HCT116 (cell line): ENCODE measurements around the gene PRDM2. TPM values are rescaled to one million over a fixed set of nuclear protein-coding genes. Genes with fewer than 3 reads are reported as not detected.

ENCODE experiments used
- ATAC-seq: fragments of 200-7000 bp; cut with Tn5 transposase; 2 replicates; pipeline ENCODE4 v1.9.1; 2020; ENCODE audit warnings: mild to moderate bottlenecking, moderate library complexity
- BruUV-seq: library from RNA; stranded (reverse); fragments of 400-500 nt; replicated peaks from 2 replicates; lab custom pipeline; 2021; lab: Mats Ljungman, UMichigan
- CTCF ChIA-PET: fragments of 300-600 bp; sonication (Branson Sonifier 250); formaldehyde crosslinking; loops from one replicate; lab custom pipeline; 2021; ENCODE audit warnings: antibody characterized with exemption; lab: Charles Lee
- POLR2A ChIA-PET: fragments of 300-600, 350-600 bp; sonication (Branson Sonifier 250); formaldehyde crosslinking; loops from one replicate; lab custom pipeline; 2021; ENCODE audit warnings: antibody characterized with exemption; lab: Charles Lee
- RAD21 ChIA-PET, 2 experiments: fragments of 300-600 bp; sonication (Branson Sonifier 250); formaldehyde crosslinking; loops; one replicate each; lab custom pipeline; 2023; ENCODE audit warnings: low total read pairs in 2 of 2; ENCODE audit not compliant: uncharacterized antibody in 2 of 2, unreplicated experiment in 2 of 2, low non-redundant PET in 1 of 2; lab: Charles Lee
- DNase-seq: peaks from one replicate; pipeline ENCODE4 v3.0.0-alpha.2; 2010; ENCODE audit warnings: low read depth, low spot score
- H2AFZ ChIP-seq: fragments of 200-600 bp; shearing (Covaris generic), sonication (generic); 2 replicates; pipeline ENCODE4 v1.6.1; 2017; ENCODE audit warnings: low read depth, mixed run types, mixed read lengths, antibody characterized with exemption, low read length; ENCODE audit not compliant: poor library complexity, severe bottlenecking
- H3K27ac ChIP-seq: 2 replicates; pipeline ENCODE4 v1.5.1; 2012; ENCODE audit warnings: low read depth, low read length
- H3K27me3 ChIP-seq: fragments of 200-600 bp; sonication (generic); 2 replicates; pipeline ENCODE4 v1.6.1; 2016; ENCODE audit warnings: mixed run types, low read length, mixed read lengths; ENCODE audit not compliant: insufficient read depth
- H3K36me3 ChIP-seq, 2 experiments: fragments of 200-500 bp in 1 of 2; fragments of 200-600 bp in 1 of 2; sonication (Bioruptor generic) in 1 of 2; sonication (generic) in 1 of 2; 2 replicates each; pipeline versions ENCODE4 v1.5.1 to v1.6.1; 2014 to 2016; ENCODE audit warnings: low read length in 2 of 2, inconsistent platforms in 1 of 2, mixed read lengths in 1 of 2, mixed run types in 1 of 2; ENCODE audit not compliant: insufficient read depth in 2 of 2, control insufficient read depth in 1 of 2
- H3K4me1 ChIP-seq, 2 experiments: fragments of 200-600 bp in 1 of 2; sonication (generic) in 1 of 2; 2 replicates each; pipeline versions ENCODE4 v1.5.1 to v1.6.1; 2012 to 2017; ENCODE audit warnings: low read length in 2 of 2, inconsistent platforms in 1 of 2, mild to moderate bottlenecking in 1 of 2, mixed read lengths in 1 of 2, mixed run types in 1 of 2, moderate library complexity in 1 of 2; ENCODE audit not compliant: insufficient read depth in 2 of 2, control insufficient read depth in 1 of 2
- H3K4me2 ChIP-seq: fragments of 200-600 bp; sonication (generic); 2 replicates; pipeline ENCODE4 v1.6.1; 2017; ENCODE audit warnings: mixed run types, low read length, mixed read lengths
- H3K4me3 ChIP-seq, 2 experiments: fragments of 200-600 bp in 1 of 2; sonication (generic) in 1 of 2; replicated peaks in 1 of 2; 2 replicates each; pipeline ENCODE4 v1.5.1; 2011 to 2016; ENCODE audit warnings: low read length in 2 of 2, control low read depth in 1 of 2, low read depth in 1 of 2, mild to moderate bottlenecking in 1 of 2, mixed read lengths in 1 of 2, mixed run types in 1 of 2
- H3K79me2 ChIP-seq: fragments of 200-600 bp; sonication (generic); 2 replicates; pipeline ENCODE4 v1.6.1; 2017; ENCODE audit warnings: mild to moderate bottlenecking, mixed run types, low read length, moderate library complexity, mixed read lengths; ENCODE audit not compliant: insufficient read depth
- H3K9ac ChIP-seq: fragments of 200-600 bp; sonication (generic); 2 replicates; pipeline ENCODE4 v1.6.1; 2016; ENCODE audit warnings: low read length, mixed read lengths
- H3K9me2 ChIP-seq: fragments of 200-600 bp; sonication (generic), shearing (Covaris generic); 2 replicates; pipeline ENCODE4 v1.6.1; 2017; ENCODE audit warnings: mixed run types, mild to moderate bottlenecking, moderate library complexity; ENCODE audit not compliant: insufficient read depth
- H3K9me3 ChIP-seq, 2 experiments: fragments of 200-500 bp in 1 of 2; fragments of 200-600 bp in 1 of 2; sonication (Bioruptor generic) in 1 of 2; sonication (generic) in 1 of 2; 2 replicates each; pipeline ENCODE4 v1.6.1; 2014 to 2017; ENCODE audit warnings: low read length in 2 of 2, mixed read lengths in 2 of 2, inconsistent platforms in 1 of 2, low read depth in 1 of 2, mild to moderate bottlenecking in 1 of 2, mixed run types in 1 of 2, moderate library complexity in 1 of 2; ENCODE audit not compliant: control insufficient read depth in 1 of 2, insufficient read depth in 1 of 2
- H4K20me1 ChIP-seq: fragments of 200-600 bp; sonication (generic), shearing (Covaris generic); 2 replicates; pipeline ENCODE4 v1.6.1; 2017; ENCODE audit warnings: mixed run types, mild to moderate bottlenecking, moderate library complexity; ENCODE audit not compliant: insufficient read depth
- CEBPB ChIP-seq: IDR thresholded peaks from 2 replicates; pipeline ENCODE4 v1.6.1; 2012; ENCODE audit warnings: low read depth
- EGR1 ChIP-seq: IDR thresholded peaks from 2 replicates; pipeline ENCODE4 v1.6.1; 2012; ENCODE audit warnings: low read depth
- ELF1 ChIP-seq: IDR thresholded peaks from 2 replicates; pipeline ENCODE4 v1.6.1; 2012; ENCODE audit warnings: low read depth, borderline replicate concordance
- FOSL1 ChIP-seq: IDR thresholded peaks from 2 replicates; pipeline ENCODE4 v1.6.1; 2012; ENCODE audit warnings: low read depth
- JUND ChIP-seq: IDR thresholded peaks from 2 replicates; pipeline ENCODE4 v1.6.1; 2012
- POLR2A ChIP-seq: IDR thresholded peaks from 2 replicates; pipeline ENCODE4 v1.7.0; 2011; ENCODE audit warnings: borderline replicate concordance; ENCODE audit not compliant: insufficient read depth, insufficient read length; ENCODE audit errors: extremely low read depth
- SP1 ChIP-seq: IDR thresholded peaks from 2 replicates; pipeline ENCODE4 v1.6.1; 2012; ENCODE audit warnings: low read depth
- YY1 ChIP-seq: IDR thresholded peaks from 2 replicates; pipeline ENCODE4 v1.6.1; 2011; ENCODE audit warnings: low read length, low read depth, moderate library complexity, mild to moderate bottlenecking; ENCODE audit not compliant: insufficient replicate concordance; ENCODE audit errors: extremely low read depth
- intact Hi-C: fragments of 100-400 bp; cut with micrococcal nuclease; formaldehyde crosslinking; loops from 2 replicates; pipeline ENCODE4 v1.10.0; 2022
- total RNA-seq: library from RNA; stranded (reverse); gene quantifications from one replicate; pipeline ENCODE4 v1.2.1, GENCODE V29; 2021; ENCODE audit not compliant: unreplicated experiment
- TF ChIP-seq, protein P1 (sequence below), 3 experiments: fragments of 200-600 bp in 1 of 3; sonication (generic) in 1 of 3; IDR thresholded peaks in 2 of 3; conservative IDR thresholded peaks in 1 of 3; 2 replicates each; pipeline ENCODE4 v1.5.1; 2012 to 2017; ENCODE audit warnings: low read depth in 2 of 3, low read length in 2 of 3, antibody characterized with exemption in 1 of 3, borderline replicate concordance in 1 of 3, control low read depth in 1 of 3, mild to moderate bottlenecking in 1 of 3, mixed read lengths in 1 of 3, mixed run types in 1 of 3, moderate library complexity in 1 of 3; ENCODE audit not compliant: insufficient read depth in 1 of 3
- TF ChIP-seq, protein P2 (sequence below): IDR thresholded peaks from 2 replicates; pipeline ENCODE4 v1.6.1; 2012; ENCODE audit warnings: low read depth
- TF ChIP-seq, protein P3 (sequence below): IDR thresholded peaks from 2 replicates; pipeline ENCODE4 v1.6.1; 2012

PRDM2 gene
- total RNA-seq, 1 experiment from 2014 or later, result 17.3 TPM

DNA sequence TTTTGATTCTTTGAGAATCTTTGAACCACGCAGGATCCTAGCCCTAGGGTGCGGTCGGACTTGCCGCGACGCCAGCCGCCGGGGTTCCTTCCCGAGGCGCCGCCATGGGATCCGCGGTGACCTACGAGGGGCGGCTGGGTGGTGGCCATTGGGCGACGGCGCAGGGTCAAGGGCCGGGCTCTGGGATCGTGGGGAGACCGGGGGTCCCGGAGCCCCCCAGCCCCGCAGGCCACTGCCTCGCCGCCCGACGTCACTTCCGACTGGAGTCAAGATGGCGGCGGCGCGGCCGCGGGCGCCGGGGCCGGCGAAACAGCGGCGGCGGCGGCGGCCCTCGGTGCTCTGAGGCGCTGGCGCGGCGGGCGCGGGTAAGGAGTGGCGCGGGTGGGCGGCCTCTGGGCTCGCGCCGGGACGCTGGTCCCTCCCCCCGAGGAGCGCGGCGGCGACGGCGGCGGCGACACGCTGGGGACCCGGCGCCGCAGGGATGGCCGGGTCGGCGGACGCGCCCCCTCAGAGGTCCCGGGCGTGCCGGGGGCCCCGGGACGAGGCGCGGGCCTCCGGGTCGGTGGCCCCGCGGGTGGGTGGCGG, at the start of gene PRDM2 (continued):
- TF ChIP-seq, protein P1, sequence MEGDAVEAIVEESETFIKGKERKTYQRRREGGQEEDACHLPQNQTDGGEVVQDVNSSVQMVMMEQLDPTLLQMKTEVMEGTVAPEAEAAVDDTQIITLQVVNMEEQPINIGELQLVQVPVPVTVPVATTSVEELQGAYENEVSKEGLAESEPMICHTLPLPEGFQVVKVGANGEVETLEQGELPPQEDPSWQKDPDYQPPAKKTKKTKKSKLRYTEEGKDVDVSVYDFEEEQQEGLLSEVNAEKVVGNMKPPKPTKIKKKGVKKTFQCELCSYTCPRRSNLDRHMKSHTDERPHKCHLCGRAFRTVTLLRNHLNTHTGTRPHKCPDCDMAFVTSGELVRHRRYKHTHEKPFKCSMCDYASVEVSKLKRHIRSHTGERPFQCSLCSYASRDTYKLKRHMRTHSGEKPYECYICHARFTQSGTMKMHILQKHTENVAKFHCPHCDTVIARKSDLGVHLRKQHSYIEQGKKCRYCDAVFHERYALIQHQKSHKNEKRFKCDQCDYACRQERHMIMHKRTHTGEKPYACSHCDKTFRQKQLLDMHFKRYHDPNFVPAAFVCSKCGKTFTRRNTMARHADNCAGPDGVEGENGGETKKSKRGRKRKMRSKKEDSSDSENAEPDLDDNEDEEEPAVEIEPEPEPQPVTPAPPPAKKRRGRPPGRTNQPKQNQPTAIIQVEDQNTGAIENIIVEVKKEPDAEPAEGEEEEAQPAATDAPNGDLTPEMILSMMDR (IDR thresholded peaks at IDR 0.05 in 2 of 3, conservative IDR thresholded peaks at IDR 0.05 in 1 of 3; ENCODE audit: borderline replicate concordance in 1 of 3, insufficient read depth in 1 of 3, low read depth in 2 of 3, low read length in 2 of 3), result no peak
- TF ChIP-seq CEBPB (no peak), JUND (no peak), FOSL1 (no peak)
- TF ChIP-seq, all 23 proteins: peak for 4

DNA sequence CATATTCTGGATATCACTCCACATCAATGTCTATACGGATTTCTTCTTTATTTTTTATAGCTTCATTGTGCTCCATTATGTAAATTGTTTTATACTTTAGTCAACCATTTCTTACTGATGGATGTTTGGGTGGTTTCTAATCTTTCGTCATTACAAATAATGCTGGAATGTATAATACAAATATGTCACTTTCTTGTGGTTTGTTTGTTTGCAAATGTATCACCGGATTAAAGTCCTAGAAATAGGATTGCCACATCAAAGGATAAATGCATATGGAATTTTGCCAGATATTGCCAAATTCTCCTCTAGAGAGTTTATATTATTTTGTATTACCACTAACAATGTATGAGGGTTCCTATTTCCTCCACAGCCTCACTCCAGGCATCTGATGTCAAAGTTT, 48.7 kb upstream of the PRDM2 start:
- Histone ChIP-seq H3K4me1 (no peaks in the 10 kb centered on the region), H3K27ac (no peak overlapping the region), H3K79me2 (no peaks in the 10 kb centered on the region), H2AFZ (no peak overlapping the region), H3K36me3 (no peaks in the 10 kb centered on the region), H3K9me3 (no peaks in the 10 kb centered on the region), H4K20me1 (no peaks in the 10 kb centered on the region), H3K27me3 (no peaks in the 10 kb centered on the region), H3K4me2 (no peak overlapping the region), H3K4me3 (no peak overlapping the region), H3K9ac (no peak overlapping the region), H3K9me2 (no peaks in the 10 kb centered on the region)
- TF ChIP-seq POLR2A (no peak), EGR1 (no peak), ELF1 (no peak), YY1 (no peak), JUND (no peak), SP1 (no peak)
- TF ChIP-seq, protein P2, sequence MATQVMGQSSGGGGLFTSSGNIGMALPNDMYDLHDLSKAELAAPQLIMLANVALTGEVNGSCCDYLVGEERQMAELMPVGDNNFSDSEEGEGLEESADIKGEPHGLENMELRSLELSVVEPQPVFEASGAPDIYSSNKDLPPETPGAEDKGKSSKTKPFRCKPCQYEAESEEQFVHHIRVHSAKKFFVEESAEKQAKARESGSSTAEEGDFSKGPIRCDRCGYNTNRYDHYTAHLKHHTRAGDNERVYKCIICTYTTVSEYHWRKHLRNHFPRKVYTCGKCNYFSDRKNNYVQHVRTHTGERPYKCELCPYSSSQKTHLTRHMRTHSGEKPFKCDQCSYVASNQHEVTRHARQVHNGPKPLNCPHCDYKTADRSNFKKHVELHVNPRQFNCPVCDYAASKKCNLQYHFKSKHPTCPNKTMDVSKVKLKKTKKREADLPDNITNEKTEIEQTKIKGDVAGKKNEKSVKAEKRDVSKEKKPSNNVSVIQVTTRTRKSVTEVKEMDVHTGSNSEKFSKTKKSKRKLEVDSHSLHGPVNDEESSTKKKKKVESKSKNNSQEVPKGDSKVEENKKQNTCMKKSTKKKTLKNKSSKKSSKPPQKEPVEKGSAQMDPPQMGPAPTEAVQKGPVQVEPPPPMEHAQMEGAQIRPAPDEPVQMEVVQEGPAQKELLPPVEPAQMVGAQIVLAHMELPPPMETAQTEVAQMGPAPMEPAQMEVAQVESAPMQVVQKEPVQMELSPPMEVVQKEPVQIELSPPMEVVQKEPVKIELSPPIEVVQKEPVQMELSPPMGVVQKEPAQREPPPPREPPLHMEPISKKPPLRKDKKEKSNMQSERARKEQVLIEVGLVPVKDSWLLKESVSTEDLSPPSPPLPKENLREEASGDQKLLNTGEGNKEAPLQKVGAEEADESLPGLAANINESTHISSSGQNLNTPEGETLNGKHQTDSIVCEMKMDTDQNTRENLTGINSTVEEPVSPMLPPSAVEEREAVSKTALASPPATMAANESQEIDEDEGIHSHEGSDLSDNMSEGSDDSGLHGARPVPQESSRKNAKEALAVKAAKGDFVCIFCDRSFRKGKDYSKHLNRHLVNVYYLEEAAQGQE, result no peak
- TF ChIP-seq, protein P3, sequence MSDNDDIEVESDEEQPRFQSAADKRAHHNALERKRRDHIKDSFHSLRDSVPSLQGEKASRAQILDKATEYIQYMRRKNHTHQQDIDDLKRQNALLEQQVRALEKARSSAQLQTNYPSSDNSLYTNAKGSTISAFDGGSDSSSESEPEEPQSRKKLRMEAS, result no peak
- intact Hi-C loops, result no loop called here
- POLR2A ChIA-PET, result no interaction called here
- no TSS peak for BruUV-seq
- RAD21 ChIA-PET, result no interaction called here
- ATAC-seq (no peak), DNase-seq (no peak)
- CTCF ChIA-PET, result no interaction called here
